ENCODE results near the gene SPNS1.

Gene SPNS1

DNA sequence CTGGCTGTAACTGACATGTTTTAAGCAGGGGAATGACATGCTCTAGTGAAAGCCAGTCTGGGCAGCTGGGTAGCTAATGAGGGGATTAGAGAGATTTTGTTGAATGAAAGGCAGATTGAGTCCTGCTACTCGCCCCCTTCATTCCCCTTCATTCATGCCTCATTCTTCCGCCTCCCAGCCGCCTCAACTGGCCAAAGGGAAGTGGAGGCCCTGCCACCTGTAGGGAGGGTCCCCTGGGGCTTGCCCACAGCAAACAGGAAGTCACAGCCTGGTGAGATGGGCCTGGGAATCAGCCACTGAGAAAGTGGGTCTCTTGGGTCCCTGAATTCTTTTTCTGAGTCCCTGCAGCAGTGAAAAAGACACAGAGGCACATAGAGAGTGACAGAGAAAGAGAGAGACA is 43.9 kb upstream of the SPNS1 start:
- H3K27me3 ChIP-seq (ENCODE audit: insufficient read depth, low read length, poor library complexity), result no peaks in the 10 kb centered on the region
- H4K5ac ChIP-seq (ENCODE audit: low read length), result no peak overlapping the region
- no peak overlapping the region for H2BK120ac ChIP-seq (ENCODE audit: low read depth, low read length)
- H3K4me1 ChIP-seq (ENCODE audit: control insufficient read depth, low read depth, low read length), result no peaks in the 10 kb centered on the region
- H2BK5ac ChIP-seq (ENCODE audit: low read length), result no peak overlapping the region
- H3K23ac ChIP-seq (ENCODE audit: low read length), result no peak overlapping the region
- no peaks in the 10 kb centered on the region for H3K79me1 ChIP-seq (ENCODE audit: low read length)
- no peak overlapping the region for H3K9ac ChIP-seq (ENCODE audit: low read length)
- peak overlapping the region; percentile 15 for H3K56ac ChIP-seq (ENCODE audit: low read length)
- H3K27ac ChIP-seq (ENCODE audit: low read depth, low read length), result no peak overlapping the region
- DNase-seq, result no peak
- H3K79me2 ChIP-seq (ENCODE audit: control insufficient read depth, insufficient read depth, low read length), result no peaks in the 10 kb centered on the region
- no peak overlapping the region for H2BK15ac ChIP-seq (replicated peaks; ENCODE audit: low read depth)
- H3K4me3 ChIP-seq (ENCODE audit: low read length), result no peak overlapping the region
- no peaks in the 10 kb centered on the region for H3K36me3 ChIP-seq (ENCODE audit: control insufficient read depth, insufficient read depth, low read length)
- H2AK5ac ChIP-seq (ENCODE audit: low read length), result no peak overlapping the region
- H3K4ac ChIP-seq (ENCODE audit: low read depth, low read length), result no peak overlapping the region
- no CpG with 5 or more reads among the region's 3 CpGs for WGBS (ENCODE audit: extremely low coverage, insufficient coverage, low lambda C conversion rate)
- no peak overlapping the region for H3K4me2 ChIP-seq (ENCODE audit: low read length)
- H4K8ac ChIP-seq (ENCODE audit: low read depth, low read length), result no peak overlapping the region
- H3K18ac ChIP-seq (ENCODE audit: low read length), result no peak overlapping the region

- Histone ChIP-seq H4K5ac (ENCODE audit: low read length) (no peak within 1 kb of the TSS), H2BK120ac (ENCODE audit: low read depth, low read length) (no peak within 1 kb of the TSS), H3K79me1 (ENCODE audit: low read length) (no peaks in the 10 kb centered on the region), H3K27ac (ENCODE audit: low read depth, low read length) (no peak within 1 kb of the TSS), H4K8ac (ENCODE audit: low read depth, low read length) (no peak within 1 kb of the TSS), H3K27me3 (ENCODE audit: insufficient read depth, low read length, poor library complexity) (no peaks in the 10 kb centered on the region), H3K4me3 (ENCODE audit: low read length) (no peak within 1 kb of the TSS), H3K9ac (ENCODE audit: low read length) (no peak within 1 kb of the TSS), H3K23ac (ENCODE audit: low read length) (no peak within 1 kb of the TSS), H3K4me2 (ENCODE audit: low read length) (no peak within 1 kb of the TSS), H3K4ac (ENCODE audit: low read depth, low read length) (no peak within 1 kb of the TSS), H3K56ac (ENCODE audit: low read length) (no peak within 1 kb of the TSS), H3K79me2 (ENCODE audit: control insufficient read depth, insufficient read depth, low read length) (no peaks in the 10 kb centered on the region), H2AK5ac (ENCODE audit: low read length) (no peak within 1 kb of the TSS), H3K4me1 (ENCODE audit: control insufficient read depth, low read depth, low read length) (no peaks in the 10 kb centered on the region), H2BK15ac (replicated peaks; ENCODE audit: low read depth) (no peak within 1 kb of the TSS), H2BK5ac (ENCODE audit: low read length) (no peak within 1 kb of the TSS), H3K36me3 (ENCODE audit: control insufficient read depth, insufficient read depth, low read length) (no peaks in the 10 kb centered on the region), H3K18ac (ENCODE audit: low read length) (no peak within 1 kb of the TSS)
- DNase-seq, result no peak
- no CpG with 5 or more reads among the region's 10 CpGs for WGBS (ENCODE audit: extremely low coverage, insufficient coverage, low lambda C conversion rate)
Observed at GRCh38 chr16:28931801-28932225, 42.8 kb upstream of the SPNS1 start, which contains the start of gene CD19. CD19 (plus strand) TSS chr16:28931971; CDS start chr16:28932001, 30 bp downstream.

DNA sequence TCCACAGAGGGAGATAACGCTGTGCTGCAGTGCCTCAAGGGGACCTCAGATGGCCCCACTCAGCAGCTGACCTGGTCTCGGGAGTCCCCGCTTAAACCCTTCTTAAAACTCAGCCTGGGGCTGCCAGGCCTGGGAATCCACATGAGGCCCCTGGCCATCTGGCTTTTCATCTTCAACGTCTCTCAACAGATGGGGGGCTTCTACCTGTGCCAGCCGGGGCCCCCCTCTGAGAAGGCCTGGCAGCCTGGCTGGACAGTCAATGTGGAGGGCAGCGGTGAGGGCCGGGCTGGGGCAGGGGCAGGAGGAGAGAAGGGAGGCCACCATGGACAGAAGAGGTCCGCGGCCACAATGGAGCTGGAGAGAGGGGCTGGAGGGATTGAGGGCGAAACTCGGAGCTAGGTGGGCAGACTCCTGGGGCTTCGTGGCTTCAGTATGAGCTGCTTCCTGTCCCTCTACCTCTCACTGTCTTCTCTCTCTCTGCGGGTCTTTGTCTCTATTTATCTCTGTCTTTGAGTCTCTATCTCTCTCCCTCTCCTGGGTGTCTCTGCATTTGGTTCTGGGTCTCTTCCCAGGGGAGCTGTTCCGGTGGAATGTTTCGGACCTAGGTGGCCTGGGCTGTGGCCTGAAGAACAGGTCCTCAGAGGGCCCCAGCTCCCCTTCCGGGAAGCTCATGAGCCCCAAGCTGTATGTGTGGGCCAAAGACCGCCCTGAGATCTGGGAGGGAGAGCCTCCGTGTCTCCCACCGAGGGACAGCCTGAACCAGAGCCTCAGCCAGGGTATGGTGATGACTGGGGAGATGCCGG is 42.0 kb upstream of the SPNS1 start:
- Histone ChIP-seq H3K56ac (ENCODE audit: low read length) (no peak overlapping the region), H3K27me3 (ENCODE audit: insufficient read depth, low read length, poor library complexity) (no peaks in the 10 kb centered on the region), H3K4me2 (ENCODE audit: low read length) (no peak overlapping the region), H3K27ac (ENCODE audit: low read depth, low read length) (no peak overlapping the region), H3K9ac (ENCODE audit: low read length) (no peak overlapping the region), H2BK5ac (ENCODE audit: low read length) (no peak overlapping the region), H2AK5ac (ENCODE audit: low read length) (no peak overlapping the region), H2BK120ac (ENCODE audit: low read depth, low read length) (no peak overlapping the region), H3K79me2 (ENCODE audit: control insufficient read depth, insufficient read depth, low read length) (no peaks in the 10 kb centered on the region), H3K4me3 (ENCODE audit: low read length) (no peak overlapping the region), H3K4ac (ENCODE audit: low read depth, low read length) (no peak overlapping the region), H4K8ac (ENCODE audit: low read depth, low read length) (no peak overlapping the region), H3K36me3 (ENCODE audit: control insufficient read depth, insufficient read depth, low read length) (no peaks in the 10 kb centered on the region), H3K18ac (ENCODE audit: low read length) (no peak overlapping the region), H2BK15ac (replicated peaks; ENCODE audit: low read depth) (no peak overlapping the region), H3K4me1 (ENCODE audit: control insufficient read depth, low read depth, low read length) (no peaks in the 10 kb centered on the region), H3K79me1 (ENCODE audit: low read length) (no peaks in the 10 kb centered on the region), H4K5ac (ENCODE audit: low read length) (no peak overlapping the region), H3K23ac (ENCODE audit: low read length) (no peak overlapping the region)
- DNase-seq, result no peak
- no CpG with 5 or more reads among the region's 20 CpGs for WGBS (ENCODE audit: extremely low coverage, insufficient coverage, low lambda C conversion rate)

DNA sequence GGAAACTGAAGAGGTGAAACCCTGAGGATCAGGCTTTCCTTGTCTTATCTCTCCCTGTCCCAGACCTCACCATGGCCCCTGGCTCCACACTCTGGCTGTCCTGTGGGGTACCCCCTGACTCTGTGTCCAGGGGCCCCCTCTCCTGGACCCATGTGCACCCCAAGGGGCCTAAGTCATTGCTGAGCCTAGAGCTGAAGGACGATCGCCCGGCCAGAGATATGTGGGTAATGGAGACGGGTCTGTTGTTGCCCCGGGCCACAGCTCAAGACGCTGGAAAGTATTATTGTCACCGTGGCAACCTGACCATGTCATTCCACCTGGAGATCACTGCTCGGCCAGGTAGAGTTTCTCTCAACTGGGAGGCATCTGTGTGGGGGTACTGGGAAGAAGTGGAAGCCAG is 41.4 kb upstream of the SPNS1 start:
- Histone ChIP-seq H2BK15ac (replicated peaks; ENCODE audit: low read depth) (no peak overlapping the region), H4K8ac (ENCODE audit: low read depth, low read length) (no peak overlapping the region), H3K56ac (ENCODE audit: low read length) (no peak overlapping the region), H3K4me3 (ENCODE audit: low read length) (no peak overlapping the region), H2AK5ac (ENCODE audit: low read length) (no peak overlapping the region), H3K4me2 (ENCODE audit: low read length) (no peak overlapping the region), H2BK5ac (ENCODE audit: low read length) (no peak overlapping the region), H3K27me3 (ENCODE audit: insufficient read depth, low read length, poor library complexity) (no peaks in the 10 kb centered on the region), H3K18ac (ENCODE audit: low read length) (no peak overlapping the region), H3K4me1 (ENCODE audit: control insufficient read depth, low read depth, low read length) (no peaks in the 10 kb centered on the region), H3K9ac (ENCODE audit: low read length) (no peak overlapping the region), H2BK120ac (ENCODE audit: low read depth, low read length) (no peak overlapping the region), H3K79me2 (ENCODE audit: control insufficient read depth, insufficient read depth, low read length) (no peaks in the 10 kb centered on the region), H3K4ac (ENCODE audit: low read depth, low read length) (no peak overlapping the region), H3K36me3 (ENCODE audit: control insufficient read depth, insufficient read depth, low read length) (no peaks in the 10 kb centered on the region), H3K27ac (ENCODE audit: low read depth, low read length) (no peak overlapping the region), H4K5ac (ENCODE audit: low read length) (no peak overlapping the region), H3K23ac (ENCODE audit: low read length) (no peak overlapping the region), H3K79me1 (ENCODE audit: low read length) (no peaks in the 10 kb centered on the region)
- peak; percentile 57 for DNase-seq
- WGBS (ENCODE audit: extremely low coverage, insufficient coverage, low lambda C conversion rate), result no CpG with 5 or more reads among the region's 8 CpGs

DNA sequence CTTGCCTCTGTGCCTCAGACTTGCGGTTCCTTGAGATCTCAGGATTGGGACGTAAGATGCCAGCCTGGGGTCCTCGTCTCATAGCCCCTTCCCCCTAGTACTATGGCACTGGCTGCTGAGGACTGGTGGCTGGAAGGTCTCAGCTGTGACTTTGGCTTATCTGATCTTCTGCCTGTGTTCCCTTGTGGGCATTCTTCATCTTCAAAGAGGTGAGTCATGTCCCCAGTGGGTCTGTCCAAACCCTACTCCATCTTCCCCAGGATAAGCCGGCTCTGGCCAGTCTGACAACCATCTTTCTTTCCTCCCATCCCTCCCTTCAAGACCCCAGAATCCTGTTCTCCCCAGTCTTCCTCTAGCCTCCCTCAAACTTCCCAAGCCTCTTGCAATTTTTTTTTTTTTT is 39.2 kb upstream of the SPNS1 start:
- no peak overlapping the region for H3K9ac ChIP-seq (ENCODE audit: low read length)
- WGBS (ENCODE audit: extremely low coverage, insufficient coverage, low lambda C conversion rate), result no CpG with 5 or more reads among the region's 4 CpGs
- no peak for DNase-seq

More for the DNA sequence above, 39.2 kb upstream of the SPNS1 start:
- Histone ChIP-seq H3K79me1 (ENCODE audit: low read length) (no peaks in the 10 kb centered on the region), H2BK120ac (ENCODE audit: low read depth, low read length) (no peak overlapping the region), H4K5ac (ENCODE audit: low read length) (no peak overlapping the region), H3K27ac (ENCODE audit: low read depth, low read length) (no peak overlapping the region), H3K27me3 (ENCODE audit: insufficient read depth, low read length, poor library complexity) (no peaks in the 10 kb centered on the region), H4K8ac (ENCODE audit: low read depth, low read length) (no peak overlapping the region), H3K18ac (ENCODE audit: low read length) (no peak overlapping the region), H3K4me2 (ENCODE audit: low read length) (no peak overlapping the region), H2AK5ac (ENCODE audit: low read length) (no peak overlapping the region), H3K56ac (ENCODE audit: low read length) (no peak overlapping the region), H3K4ac (ENCODE audit: low read depth, low read length) (no peak overlapping the region), H3K79me2 (ENCODE audit: control insufficient read depth, insufficient read depth, low read length) (no peaks in the 10 kb centered on the region), H3K36me3 (ENCODE audit: control insufficient read depth, insufficient read depth, low read length) (no peaks in the 10 kb centered on the region), H3K4me3 (ENCODE audit: low read length) (no peak overlapping the region), H3K23ac (ENCODE audit: low read length) (no peak overlapping the region), H2BK5ac (ENCODE audit: low read length) (no peak overlapping the region), H3K4me1 (ENCODE audit: control insufficient read depth, low read depth, low read length) (no peaks in the 10 kb centered on the region), H2BK15ac (replicated peaks; ENCODE audit: low read depth) (no peak overlapping the region)
